Keratinocyte (primary cell): ENCODE data around the gene HYAL3. TPM values are rescaled to one million over a fixed set of nuclear protein-coding genes. Genes with fewer than 3 reads are reported as not detected.
"Not testable (repeated sequence)": the region's sequence is repeated elsewhere in the genome, so short reads cannot be mapped to it uniquely, and the experiment has no call there.

Experiments used
- DNase-seq: peaks from one replicate; pipeline ENCODE4 v3.0.0-alpha.2; 2011; ENCODE audit warnings: low read depth, missing footprints, low spot score
- FAIRE-seq: peaks from 2 replicates; lab custom pipeline; 2011; peaks lifted over from hg19 to GRCh38; lab: Jason Lieb, UNC
- H2AFZ ChIP-seq: 2 replicates; pipeline ENCODE4 v1.6.0; 2012; ENCODE audit warnings: low read length, control low read depth, inconsistent platforms; ENCODE audit not compliant: control insufficient read depth
- H3K27ac ChIP-seq: 2 replicates; pipeline ENCODE4 v1.5.1; 2011; ENCODE audit warnings: low read length; ENCODE audit not compliant: control insufficient read depth, insufficient read depth
- H3K27me3 ChIP-seq: 3 replicates; pipeline ENCODE4 v1.6.0; 2011; ENCODE audit warnings: low read length; ENCODE audit not compliant: control insufficient read depth, insufficient read depth; ENCODE audit errors: extremely low read depth
- H3K36me3 ChIP-seq, 2 experiments: 2 replicates in 1 of 2; 3 replicates in 1 of 2; pipeline ENCODE4 v1.5.1; 2011; ENCODE audit warnings: low read length in 2 of 2, mild to moderate bottlenecking in 1 of 2; ENCODE audit not compliant: control insufficient read depth in 2 of 2, insufficient read depth in 2 of 2; ENCODE audit errors: extremely low read depth in 1 of 2
- H3K4me1 ChIP-seq: 3 replicates; pipeline ENCODE4 v1.5.1; 2011; ENCODE audit warnings: low read length; ENCODE audit not compliant: control insufficient read depth, insufficient read depth; ENCODE audit errors: extremely low read depth
- H3K4me2 ChIP-seq: 3 replicates; pipeline ENCODE4 v1.6.0; 2011; ENCODE audit warnings: low read depth, low read length; ENCODE audit not compliant: control insufficient read depth, insufficient read depth; ENCODE audit errors: extremely low read depth
- H3K4me3 ChIP-seq, 3 experiments: fragments of 200-600 bp in 1 of 3; sonication (generic) in 1 of 3; 2 replicates in 2 of 3; 3 replicates in 1 of 3; pipeline ENCODE4 v1.5.1; 2011 to 2016; ENCODE audit warnings: low read length in 3 of 3, mild to moderate bottlenecking in 3 of 3, control low read depth in 2 of 3, inconsistent platforms in 1 of 3, low read depth in 1 of 3, mixed read lengths in 1 of 3, mixed run types in 1 of 3, moderate library complexity in 1 of 3; ENCODE audit not compliant: control insufficient read depth in 2 of 3, insufficient read depth in 2 of 3; ENCODE audit errors: extremely low read depth in 1 of 3
- H3K79me2 ChIP-seq: 2 replicates; pipeline ENCODE4 v1.6.0; 2012; ENCODE audit warnings: low read length; ENCODE audit not compliant: control insufficient read depth, insufficient read depth
- H3K9ac ChIP-seq: 3 replicates; pipeline ENCODE4 v1.6.0; 2011; ENCODE audit warnings: low read length; ENCODE audit not compliant: control insufficient read depth, insufficient read depth; ENCODE audit errors: extremely low read depth
- H3K9me1 ChIP-seq: 3 replicates; pipeline ENCODE4 v1.6.0; 2011; ENCODE audit warnings: low read length; ENCODE audit not compliant: control insufficient read depth, insufficient read depth; ENCODE audit errors: extremely low read depth
- H3K9me3 ChIP-seq: 2 replicates; pipeline ENCODE4 v1.5.1; 2012; ENCODE audit warnings: low read depth, low read length; ENCODE audit not compliant: control insufficient read depth
- H4K20me1 ChIP-seq: 3 replicates; pipeline ENCODE4 v1.6.0; 2011; ENCODE audit warnings: low read length; ENCODE audit not compliant: control insufficient read depth, insufficient read depth; ENCODE audit errors: extremely low read depth
- CTCF ChIP-seq, 3 experiments: IDR thresholded peaks in 1 of 3; conservative IDR thresholded peaks in 1 of 3; optimal IDR thresholded peaks in 1 of 3; 2 replicates in 2 of 3; 3 replicates in 1 of 3; pipeline versions ENCODE3 to v1.5.1; 2011; ENCODE audit warnings: low read length in 3 of 3, mild to moderate bottlenecking in 3 of 3, moderate library complexity in 2 of 3, control low read depth in 1 of 3, inconsistent platforms in 1 of 3; ENCODE audit not compliant: insufficient read depth in 2 of 3; ENCODE audit errors: extremely low read depth in 1 of 3
- EZH2 ChIP-seq: IDR thresholded peaks from one replicate; pipeline ENCODE4 v1.6.1; 2012; ENCODE audit warnings: inconsistent platforms, mild to moderate bottlenecking, low read length, moderate library complexity
- dilution Hi-C: fragments of 300-500 bp; cut with MboI; formaldehyde crosslinking; loops from one replicate; pipeline ENCODE4 v1.7.0; 2020; ENCODE audit warnings: low sequenced_read_pairs; ENCODE audit not compliant: extremely low pct_ligation_motif_present
- polyA plus RNA-seq, 5 experiments: library from polyadenylated mRNA; depleted of rRNA in 3 of 5; stranded (reverse) in 3 of 5; stranded (forward) in 1 of 5; unstranded in 1 of 5; fragments of >200 nt; gene quantifications; 1 replicate in 1 of 5; 2 replicates in 3 of 5; 3 replicates in 1 of 5; pipeline versions ENCODE4 v1.2.1 to v1.2.3, GENCODE V29; 2011 to 2012; ENCODE audit warnings: missing spikeins in 2 of 5, low read depth in 1 of 5, low replicate concordance in 1 of 5

Gene HYAL3
- polyA plus RNA-seq, 1 donor (not counting 4 experiments of a cell fraction or from before 2014, with no cell fraction given): 6.6 TPM

DNA sequence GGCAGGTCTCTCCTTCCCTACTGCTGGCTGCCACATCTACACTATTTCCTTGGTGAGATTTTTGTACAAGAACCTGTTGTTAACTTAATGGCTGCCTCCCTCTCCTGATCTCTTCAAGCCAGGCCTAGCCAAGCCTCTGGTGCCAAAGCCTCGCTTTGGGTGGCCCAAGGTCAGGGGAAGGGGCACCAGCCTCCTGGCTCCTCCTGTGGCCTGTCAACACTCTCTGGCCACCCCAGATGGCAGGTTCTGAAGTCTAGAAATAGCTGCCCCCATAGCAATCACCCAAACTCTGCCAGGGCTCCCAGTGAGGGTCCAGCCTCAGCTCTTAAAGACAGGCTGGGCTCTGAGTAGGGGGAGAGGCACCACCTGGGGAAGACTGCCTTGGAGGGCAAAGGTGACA lies 11.9 kb downstream of the HYAL3 start:
- dilution Hi-C loops: no loop called here
- Histone ChIP-seq H3K4me3 (no peak overlapping the region), H3K36me3 (peaks cover 42% of the 10 kb centered on the region in 2 experiments), H2AFZ (no peak overlapping the region), H3K27ac (no peak overlapping the region), H3K27me3 (no peaks in the 10 kb centered on the region), H3K79me2 (peaks cover 29% of the 10 kb centered on the region), H4K20me1 (no peaks in the 10 kb centered on the region), H3K9ac (no peak overlapping the region), H3K9me3 (no peaks in the 10 kb centered on the region), H3K4me1 (peaks cover 6% of the 10 kb centered on the region), H3K4me2 (no peak overlapping the region), H3K9me1 (no peaks in the 10 kb centered on the region)
- no peak for DNase-seq
- TF ChIP-seq EZH2: no peak
- no peak for TF ChIP-seq CTCF (optimal IDR thresholded peaks at IDR 0.05 in 1 of 3, IDR thresholded peaks at IDR 0.05 in 1 of 3, conservative IDR thresholded peaks at IDR 0.05 in 1 of 3; ENCODE audit: extremely low read depth in 1 of 3, insufficient read depth in 2 of 3, low read length in 3 of 3)
- no peak for FAIRE-seq

DNA sequence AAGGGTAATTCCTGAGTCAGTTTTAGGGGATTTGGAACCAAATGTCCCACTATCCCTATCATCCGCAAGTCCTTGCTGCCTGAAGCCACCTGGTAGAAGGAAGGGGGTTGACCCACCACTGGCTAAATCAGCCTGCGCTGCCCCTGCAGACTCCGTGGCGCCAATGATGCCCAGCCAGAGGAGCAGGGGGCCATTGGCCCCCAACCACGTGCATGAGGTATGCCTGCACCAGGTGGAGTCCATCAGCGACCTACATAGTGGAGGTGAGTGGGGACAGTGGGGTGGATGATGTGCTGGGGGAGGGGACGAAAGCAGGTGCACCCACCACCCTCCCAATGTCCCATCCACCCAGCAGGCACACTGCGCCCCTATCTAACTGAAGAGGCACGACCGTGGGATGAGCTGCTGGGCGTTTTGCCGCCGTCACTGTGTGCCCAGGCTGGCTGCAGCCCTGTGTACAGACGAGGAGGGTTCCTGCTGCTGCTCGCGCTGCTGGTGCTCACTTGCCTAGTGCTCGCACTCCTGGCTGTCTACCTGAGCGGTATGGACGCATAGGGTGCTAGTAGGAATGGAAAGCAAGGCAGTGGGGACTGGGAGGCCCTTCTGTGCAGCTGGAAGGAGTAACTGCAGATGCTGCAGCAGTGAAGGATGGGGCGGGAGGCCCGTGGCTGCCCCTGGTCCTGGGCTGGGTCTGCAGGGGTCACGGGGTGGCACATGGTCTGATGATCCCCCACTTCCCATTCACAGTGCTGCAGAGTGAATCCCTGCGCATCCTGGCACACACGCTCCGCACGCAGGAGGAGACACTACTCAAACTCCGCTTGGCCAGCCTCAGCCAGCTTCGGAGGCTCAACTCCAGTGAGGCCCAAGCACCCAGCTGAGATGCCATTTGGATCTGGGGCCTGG lies 12.6 kb downstream of the HYAL3 start:
- Histone ChIP-seq H3K36me3 (peaks cover 42% of the 10 kb centered on the region in 2 experiments), H3K27me3 (no peaks in the 10 kb centered on the region), H3K9ac (no peak overlapping the region), H4K20me1 (no peaks in the 10 kb centered on the region), H3K27ac (no peak overlapping the region), H3K79me2 (peaks cover 23% of the 10 kb centered on the region), H3K4me1 (peaks cover 6% of the 10 kb centered on the region), H3K4me2 (no peak overlapping the region), H3K9me3 (no peaks in the 10 kb centered on the region), H3K9me1 (no peaks in the 10 kb centered on the region), H2AFZ (no peak overlapping the region), H3K4me3 (no peak overlapping the region)
- TF ChIP-seq EZH2 (no peak), CTCF (optimal IDR thresholded peaks at IDR 0.05 in 1 of 3, IDR thresholded peaks at IDR 0.05 in 1 of 3, conservative IDR thresholded peaks at IDR 0.05 in 1 of 3; ENCODE audit: extremely low read depth in 1 of 3, insufficient read depth in 2 of 3, low read length in 3 of 3) (no peak)
- FAIRE-seq: no peak
- dilution Hi-C loops: no loop called here
- no peak for DNase-seq

DNA sequence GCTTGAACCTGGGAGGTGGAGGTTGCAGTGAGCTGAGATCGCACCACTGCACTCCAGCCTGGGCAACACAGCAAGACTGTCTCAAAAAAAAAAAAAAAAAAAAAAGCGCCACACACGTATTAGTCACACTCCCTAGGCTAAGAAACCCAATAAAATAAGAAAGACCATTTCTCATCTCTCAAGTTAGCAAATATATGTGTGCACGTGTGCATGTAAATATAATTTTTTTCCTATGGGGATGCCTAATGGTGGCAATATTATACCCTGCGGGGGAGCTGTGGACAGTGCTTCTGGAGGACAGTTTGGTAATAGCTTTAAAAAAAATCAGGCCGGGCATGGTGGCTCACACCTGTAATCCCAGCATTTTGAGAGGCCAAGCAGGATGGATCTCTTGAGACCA lies 15.1 kb downstream of the HYAL3 start:
- FAIRE-seq, H4K20me1 ChIP-seq, H3K79me2 ChIP-seq, H3K4me1 ChIP-seq, DNase-seq, H3K9ac ChIP-seq, H3K9me3 ChIP-seq, H3K4me2 ChIP-seq, H3K27me3 ChIP-seq, H3K9me1 ChIP-seq, H3K27ac ChIP-seq, H3K4me3 ChIP-seq, H2AFZ ChIP-seq, dilution Hi-C loops: not testable (repeated sequence)
- peaks cover 26 to 28% of the 10 kb centered on the region in 2 experiments for H3K36me3 ChIP-seq
